C4-2B (cell line): ENCODE results near the gene NOA1.

Experiments
- CTCF ChIP-seq: fragments of 450-650 bp; conservative IDR thresholded peaks from 2 replicates; pipeline ENCODE4 v1.5.1; 2017; ENCODE audit warnings: mild to moderate bottlenecking
- ZFX ChIP-seq: fragments of 450-650 bp; IDR thresholded peaks from 2 replicates; pipeline ENCODE4 v1.6.1; 2017

DNA sequence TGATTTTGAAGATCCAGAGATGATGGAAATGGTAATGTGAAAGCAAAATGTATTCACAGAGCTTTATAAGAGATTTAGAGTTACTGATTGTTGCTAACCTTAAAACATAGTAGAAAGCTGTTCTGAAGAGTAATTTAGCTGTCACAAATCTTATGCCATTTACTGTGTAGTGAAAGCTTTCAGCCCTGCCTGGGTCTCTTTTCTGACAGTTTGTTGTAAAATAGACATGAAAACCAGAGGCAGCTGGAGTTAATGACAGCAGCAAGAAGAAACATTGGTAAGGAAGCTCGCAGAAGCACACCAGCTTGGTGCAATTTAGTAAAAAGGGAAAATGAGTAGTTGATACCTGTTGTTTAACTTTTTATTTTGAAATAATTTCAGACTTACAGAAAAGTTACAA lies 22.3 kb upstream of the NOA1 start:
- TF ChIP-seq CTCF, result no peak
- no peak for TF ChIP-seq ZFX
